Measurements from ENCODE around the gene TUBB6. TPM values are rescaled to one million over a fixed set of nuclear protein-coding genes. Genes with fewer than 3 reads are reported as not detected.

The TUBB6 gene
- total and polyA plus RNA-seq, 2 of the 8 experiments (the other 6 are each of a cell fraction or from before 2014, with no cell fraction given): 126 to 223 TPM

- TF ChIP-seq ATF2 (IDR thresholded peaks at IDR 0.05; ENCODE audit: low read length) (no peak), RXRA (IDR thresholded peaks at IDR 0.05; ENCODE audit: insufficient read depth, low read depth, low read length) (no peak), HDAC2 (IDR thresholded peaks at IDR 0.05; ENCODE audit: borderline replicate concordance in 1 of 2, low read depth in 2 of 2, low read length in 2 of 2) (no peak), MAX (IDR thresholded peaks at IDR 0.05) (no peak), RBBP5 (IDR thresholded peaks at IDR 0.05; ENCODE audit: borderline replicate concordance, low read depth, low read length) (no peak), TAF7 (optimal IDR thresholded peaks at IDR 0.05; ENCODE audit: borderline replicate concordance, low read depth, low read length) (no peak), RNF2 (IDR thresholded peaks at IDR 0.05; ENCODE audit: borderline replicate concordance, low read depth, low read length, missing control alignments, poor library complexity, severe bottlenecking) (no peak), RFX5 (IDR thresholded peaks at IDR 0.05; ENCODE audit: borderline replicate concordance, low read depth, low read length) (no peak)
Measured at GRCh38 chr18:12295389-12296086, 12.5 kb upstream of the TUBB6 start (continued).

Measured in H1 (cell line).